ENCODE results near the gene HBG2.

The HBG2 gene

GRCh38 chr11:5226732-5227310 lies 27.8 kb downstream of the HBG2 start, which contains the start of gene HBB:
Gene HBB (minus strand): TSS chr11:5227071. CDS start chr11:5227021, 50 bp downstream.
- no peak within 1 kb of the TSS for H3K4me3 Mint-ChIP-seq
- H3K36me3 Mint-ChIP-seq (ENCODE audit: insufficient read depth) = no peaks in the 10 kb centered on the region
- H3K4me1 Mint-ChIP-seq (ENCODE audit: low read depth in 2 of 2) = no peaks in the 10 kb centered on the region
- no peak within 1 kb of the TSS for H3K27ac Mint-ChIP-seq
- H3K27me3 Mint-ChIP-seq = no peaks in the 10 kb centered on the region
- no peaks in the 10 kb centered on the region for H3K9me3 Mint-ChIP-seq
- DNase-seq (no peak), ATAC-seq (replicated peaks) (no peak)

- Mint-ChIP-seq H3K36me3 (ENCODE audit: insufficient read depth) (no peaks in the 10 kb centered on the region), H3K27ac (no peak overlapping the region), H3K4me1 (ENCODE audit: low read depth in 2 of 2) (no peaks in the 10 kb centered on the region), H3K4me3 (no peak overlapping the region), H3K27me3 (no peaks in the 10 kb centered on the region), H3K9me3 (peaks cover 0 to 5% of the 10 kb centered on the region in 2 donors)
- no peak for ATAC-seq (replicated peaks)
- DNase-seq = no peak
Observed at GRCh38 chr11:5225480-5225871, 29.1 kb downstream of the HBG2 start.

- Mint-ChIP-seq H3K36me3 (ENCODE audit: insufficient read depth) (no peaks in the 10 kb centered on the region), H3K4me3 (no peak overlapping the region), H3K27ac (no peak overlapping the region), H3K4me1 (ENCODE audit: low read depth in 2 of 2) (no peaks in the 10 kb centered on the region), H3K27me3 (no peaks in the 10 kb centered on the region), H3K9me3 (peaks cover 0 to 7% of the 10 kb centered on the region in 2 donors)
- ATAC-seq (replicated peaks) (no peak), DNase-seq (no peak)
Observed at GRCh38 chr11:5224538-5225479, 29.8 kb downstream of the HBG2 start.

- Mint-ChIP-seq H3K27me3 (no peaks in the 10 kb centered on the region), H3K4me3 (no peak overlapping the region), H3K27ac (no peak overlapping the region), H3K36me3 (ENCODE audit: insufficient read depth) (no peaks in the 10 kb centered on the region), H3K9me3 (peaks cover 0 to 7% of the 10 kb centered on the region in 2 donors), H3K4me1 (ENCODE audit: low read depth in 2 of 2) (no peaks in the 10 kb centered on the region)
- no peak for DNase-seq
- no peak for ATAC-seq (replicated peaks)
Observed at GRCh38 chr11:5223686-5224085, 30.9 kb downstream of the HBG2 start.

- no peak for DNase-seq
- H3K4me3 Mint-ChIP-seq = no peak overlapping the region
- H3K27ac Mint-ChIP-seq = no peak overlapping the region
- no peaks in the 10 kb centered on the region for H3K36me3 Mint-ChIP-seq (ENCODE audit: insufficient read depth)
- no peaks in the 10 kb centered on the region for H3K4me1 Mint-ChIP-seq (ENCODE audit: low read depth in 2 of 2)
- H3K27me3 Mint-ChIP-seq = no peaks in the 10 kb centered on the region
- peaks cover 0 to 7% of the 10 kb centered on the region in 2 donors for H3K9me3 Mint-ChIP-seq
- ATAC-seq (replicated peaks) = no peak
Observed at GRCh38 chr11:5223146-5223545, 31.4 kb downstream of the HBG2 start.

GRCh38 chr11:5210376-5210885 lies 44.1 kb downstream of the HBG2 start:
- H3K36me3 Mint-ChIP-seq (ENCODE audit: insufficient read depth) = no peaks in the 10 kb centered on the region
- H3K4me3 Mint-ChIP-seq = no peak overlapping the region
- H3K9me3 Mint-ChIP-seq = no peaks in the 10 kb centered on the region
- no peaks in the 10 kb centered on the region for H3K27me3 Mint-ChIP-seq
- H3K4me1 Mint-ChIP-seq (ENCODE audit: low read depth in 2 of 2) = no peaks in the 10 kb centered on the region
- H3K27ac Mint-ChIP-seq = no peak overlapping the region
- ATAC-seq (replicated peaks) = no peak
- DNase-seq = no peak

GRCh38 chr11:5204787-5205186 lies 49.8 kb downstream of the HBG2 start:
- Mint-ChIP-seq H3K36me3 (ENCODE audit: insufficient read depth) (no peaks in the 10 kb centered on the region), H3K9me3 (peaks cover 0 to 2% of the 10 kb centered on the region in 2 donors), H3K4me3 (no peak overlapping the region), H3K27ac (no peak overlapping the region), H3K4me1 (ENCODE audit: low read depth in 2 of 2) (no peaks in the 10 kb centered on the region), H3K27me3 (peaks cover 0 to 3% of the 10 kb centered on the region in 2 donors)
- DNase-seq (no peak), ATAC-seq (replicated peaks) (no peak)

GRCh38 chr11:5203366-5203765 lies 51.2 kb downstream of the HBG2 start:
- Mint-ChIP-seq H3K4me3 (no peak overlapping the region), H3K27me3 (peaks cover 0 to 7% of the 10 kb centered on the region in 2 donors), H3K27ac (no peak overlapping the region), H3K4me1 (ENCODE audit: low read depth in 2 of 2) (no peaks in the 10 kb centered on the region), H3K36me3 (ENCODE audit: insufficient read depth) (no peaks in the 10 kb centered on the region), H3K9me3 (peaks cover 0 to 2% of the 10 kb centered on the region in 2 donors)
- DNase-seq = no peak
- ATAC-seq (replicated peaks) = no peak
